PC-3 (cell line): ENCODE data around the gene NFIC.

Experiments used
- CTCF ChIP-seq: fragments of 300-600 bp; sonication (generic); conservative IDR thresholded peaks from 2 replicates; pipeline ENCODE4 v1.5.1; 2017; ENCODE audit warnings: antibody characterized with exemption, low read depth, mild to moderate bottlenecking, low read length
- EZH2 ChIP-seq: fragments of 300-600 bp; sonication (generic); IDR thresholded peaks from one replicate; pipeline ENCODE4 v1.6.1; 2017; ENCODE audit warnings: antibody characterized with exemption, mild to moderate bottlenecking, low read length; ENCODE audit not compliant: unreplicated experiment
- EZH2phosphoT487 ChIP-seq: fragments of 300-600 bp; sonication (generic); IDR thresholded peaks from 2 replicates; pipeline ENCODE4 v1.6.1; 2018; ENCODE audit warnings: mild to moderate bottlenecking, antibody characterized with exemption, low read length, borderline replicate concordance

DNA sequence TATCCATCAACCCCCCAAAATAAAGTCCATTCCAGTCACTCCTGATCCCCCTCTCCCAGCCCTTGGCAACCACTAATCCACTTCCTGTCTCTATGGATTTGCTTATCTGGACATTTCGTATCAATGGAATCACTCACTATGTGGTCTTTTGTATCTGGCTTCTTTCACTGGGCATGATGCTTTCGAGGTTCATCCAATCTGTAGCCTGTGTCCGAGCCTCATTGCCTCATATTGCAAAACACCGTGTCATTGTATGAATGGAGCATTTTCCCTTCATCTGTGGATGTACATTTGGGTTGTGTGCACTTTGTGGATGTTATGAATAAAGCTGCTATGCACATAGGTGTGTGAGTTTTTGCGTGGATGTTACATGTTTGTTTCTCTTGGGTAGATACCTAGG, 138.4 kb downstream of the NFIC start:
- TF ChIP-seq CTCF (no peak), EZH2 (no peak), EZH2phosphoT487 (no peak)
